Measurements from ENCODE around the gene OPCML.

The OPCML gene

GRCh38 chr11:133347988-133348387 lies 184.3 kb downstream of the OPCML start:
- DNase-seq: no peak

GRCh38 chr11:133346137-133346536 lies 186.2 kb downstream of the OPCML start:
- DNase-seq: no peak

GRCh38 chr11:133343951-133344350 lies 188.3 kb downstream of the OPCML start:
- no peak for DNase-seq

GRCh38 chr11:133339495-133340140 lies 192.7 kb downstream of the OPCML start:
- DNase-seq: no peak

GRCh38 chr11:133338588-133338987 lies 193.7 kb downstream of the OPCML start:
- no peak for DNase-seq

- DNase-seq: no peak
Observed at GRCh38 chr11:133337951-133338418, 194.3 kb downstream of the OPCML start.

- no peak for DNase-seq
Observed at GRCh38 chr11:133337193-133337592, 195.1 kb downstream of the OPCML start.

- no peak for DNase-seq
Observed at GRCh38 chr11:133331031-133331430, 201.3 kb downstream of the OPCML start.

- no peak for DNase-seq
Observed at GRCh38 chr11:133326849-133327248, 205.5 kb downstream of the OPCML start.

- no peak for DNase-seq
Observed at GRCh38 chr11:133326332-133326731, 206.0 kb downstream of the OPCML start.

- no peak for DNase-seq
Observed at GRCh38 chr11:133325711-133326110, 206.6 kb downstream of the OPCML start.

- no peak for DNase-seq
Observed at GRCh38 chr11:133323354-133323753, 208.9 kb downstream of the OPCML start.

GRCh38 chr11:133318221-133318620 lies 214.1 kb downstream of the OPCML start:
- DNase-seq: no peak

- no peak for DNase-seq
Observed at GRCh38 chr11:133311230-133311629, 221.1 kb downstream of the OPCML start.

GRCh38 chr11:133306019-133306418 lies 226.3 kb downstream of the OPCML start:
- DNase-seq: no peak

- no peak for DNase-seq
Observed at GRCh38 chr11:133305208-133305956, 226.9 kb downstream of the OPCML start.

GRCh38 chr11:133303262-133303661 lies 229.0 kb downstream of the OPCML start:
- DNase-seq: no peak

- DNase-seq: no peak
Observed at GRCh38 chr11:133302056-133302455, 230.2 kb downstream of the OPCML start.

- DNase-seq: no peak
Observed at GRCh38 chr11:133300666-133301065, 231.6 kb downstream of the OPCML start.

GRCh38 chr11:133291780-133292179 lies 240.5 kb downstream of the OPCML start:
- no peak for DNase-seq

GRCh38 chr11:133285359-133285758 lies 246.9 kb downstream of the OPCML start:
- DNase-seq: no peak

GRCh38 chr11:133284156-133284555 lies 248.1 kb downstream of the OPCML start:
- no peak for DNase-seq

GRCh38 chr11:133277886-133278285 lies 254.4 kb downstream of the OPCML start:
- no peak for DNase-seq

Data from GDM1 (cell line).